ENCODE results near the gene C1orf21.
A peak's percentile ranks its signal among the peaks of the same experiment; 100 is the strongest.

Gene C1orf21

GRCh38 chr1:184535191-184535970 lies 148.6 kb downstream of the C1orf21 start:
- no peak for DNase-seq (ENCODE audit: low read depth)
- no peak for TF ChIP-seq CTCF (IDR thresholded peaks at IDR 0.05; ENCODE audit: insufficient read depth, low read depth, low read length, missing control alignments)
- no peak overlapping the region for H3K4me3 ChIP-seq (ENCODE audit: low read length)

- no peak overlapping the region for H3K4me3 ChIP-seq (ENCODE audit: low read length)
- no peak for TF ChIP-seq CTCF (IDR thresholded peaks at IDR 0.05; ENCODE audit: insufficient read depth, low read depth, low read length, missing control alignments)
- DNase-seq (ENCODE audit: low read depth): no peak
Observed at GRCh38 chr1:184536246-184536985, 149.6 kb downstream of the C1orf21 start.

GRCh38 chr1:184539580-184539979 lies 152.8 kb downstream of the C1orf21 start:
- no peak for DNase-seq (ENCODE audit: low read depth)
- no peak overlapping the region for H3K4me3 ChIP-seq (ENCODE audit: low read length)
- no peak for TF ChIP-seq CTCF (IDR thresholded peaks at IDR 0.05; ENCODE audit: insufficient read depth, low read depth, low read length, missing control alignments)

GRCh38 chr1:184541537-184542152 lies 154.8 kb downstream of the C1orf21 start:
- peak; percentile 27 for DNase-seq (ENCODE audit: low read depth)
- no peak for TF ChIP-seq CTCF (IDR thresholded peaks at IDR 0.05; ENCODE audit: insufficient read depth, low read depth, low read length, missing control alignments)
- H3K4me3 ChIP-seq (ENCODE audit: low read length): no peak overlapping the region

GRCh38 chr1:184542291-184542690 lies 155.5 kb downstream of the C1orf21 start:
- peak; percentile 53 for DNase-seq (ENCODE audit: low read depth)
- H3K4me3 ChIP-seq (ENCODE audit: low read length): no peak overlapping the region
- TF ChIP-seq CTCF (IDR thresholded peaks at IDR 0.05; ENCODE audit: insufficient read depth, low read depth, low read length, missing control alignments): no peak

- peak; percentile 97 for DNase-seq (ENCODE audit: low read depth)
- no peak overlapping the region for H3K4me3 ChIP-seq (ENCODE audit: low read length)
- no peak for TF ChIP-seq CTCF (IDR thresholded peaks at IDR 0.05; ENCODE audit: insufficient read depth, low read depth, low read length, missing control alignments)
Observed at GRCh38 chr1:184545601-184546000, 158.8 kb downstream of the C1orf21 start.
